Right ventricle myocardium inferior (tissue), 1 donor: ENCODE data around the gene DPYD. TPM values are rescaled to one million over a fixed set of nuclear protein-coding genes. Genes with fewer than 3 reads are reported as not detected.
"Not testable (repeated sequence)": the region's sequence is repeated elsewhere in the genome, so short reads cannot be mapped to it uniquely, and the experiment has no call there.

ENCODE experiments used
- ATAC-seq: fragments of 200-7000 bp; cut with Tn5 transposase; one replicate; pipeline ENCODE4 v1.9.1; 2020; ENCODE audit warnings: mild to moderate bottlenecking, moderate library complexity
- DNase-seq: peaks from one replicate; pipeline ENCODE4 v3.0.0; 2021; ENCODE audit errors: missing footprints
- intact Hi-C: fragments of 100-400 bp; cut with DNase I; formaldehyde crosslinking; loops from one replicate; pipeline ENCODE4 v1.11.0; 2022
- total RNA-seq: library from RNA; stranded (reverse); fragmentation: NEBNext Ultra II Directional; extraction: Animal tissue kit (Norgen Biotek cat#: 25700); gene quantifications from one replicate; pipeline ENCODE4 v1.2.1, GENCODE V29; 2021
- donor health status: DM: no; HTN: yes; CAD: no; lungs with severe emphysema.

The DPYD gene
- total RNA-seq, 1 donor from 2014 or later, result 12.3 TPM

DNA sequence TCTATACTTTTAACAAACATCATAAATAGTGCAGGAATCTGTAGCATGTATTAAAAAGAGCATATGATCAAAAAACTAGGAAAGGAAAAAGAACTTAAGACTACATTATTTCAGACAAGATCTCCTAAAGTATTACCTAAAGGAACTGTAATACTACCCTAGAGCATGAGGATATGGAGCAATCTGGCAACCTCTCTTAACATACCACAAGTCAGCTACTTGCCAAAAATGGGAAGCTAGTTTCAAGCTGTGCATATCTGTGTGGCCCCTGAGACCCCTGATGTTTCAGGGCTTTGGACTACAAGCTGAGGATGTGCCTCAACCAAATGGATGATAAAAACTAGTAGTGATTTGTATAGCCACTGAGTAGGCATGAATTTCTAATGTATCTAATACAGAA is 673.6 kb downstream of the DPYD start:
- ATAC-seq, result no peak
- DNase-seq, result no peak
- intact Hi-C loops, result loop anchor here (5.0 kb wide), 1 partner anchor 280 kb away; no protein-coding TSS in a partner anchor

- intact Hi-C loops, result loop anchor here (5.0 kb wide), 1 partner anchor 282 kb away; no protein-coding TSS in a partner anchor
- DNase-seq, result no peak
- ATAC-seq, result peak; percentile 80
These were observed 675.2 kb downstream of the DPYD start for GRCh38 chr1:97245682-97246081.

- intact Hi-C loops, result loop anchor here (5.0 kb wide), 1 partner anchor 282 kb away; no protein-coding TSS in a partner anchor
- ATAC-seq (no peak), DNase-seq (no peak)
These were observed 675.8 kb downstream of the DPYD start for GRCh38 chr1:97245026-97245425.

- ATAC-seq, result no peak
- intact Hi-C loops, result loop anchor here (5.0 kb wide), 1 partner anchor 578 kb away; no protein-coding TSS in a partner anchor
- DNase-seq, result no peak
These were observed 676.8 kb downstream of the DPYD start for GRCh38 chr1:97243973-97244560.

- intact Hi-C loops, result no loop called here
- ATAC-seq, result no peak
- DNase-seq, result no peak
These were observed 682.0 kb downstream of the DPYD start for GRCh38 chr1:97238816-97239215.

DNA sequence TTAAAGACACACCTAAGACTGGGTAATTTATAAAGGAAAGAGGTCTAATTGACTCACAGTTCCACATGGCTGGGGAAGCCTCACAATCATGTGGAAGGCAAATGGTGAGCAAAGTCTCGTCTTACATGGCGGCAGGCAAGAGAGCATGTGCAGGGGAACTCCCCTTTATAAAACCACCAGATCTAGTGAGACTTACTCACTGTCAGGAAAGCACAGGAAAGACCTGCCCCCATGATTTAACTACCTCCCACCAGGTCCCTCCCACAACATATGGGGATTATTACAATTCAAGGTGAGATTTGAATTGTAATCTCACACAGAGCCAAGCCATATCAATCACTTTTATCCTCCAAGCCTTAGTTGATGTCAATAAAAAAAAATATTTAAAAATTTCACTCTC is 689.5 kb downstream of the DPYD start:
- intact Hi-C loops, DNase-seq, ATAC-seq: not testable (repeated sequence)

GRCh38 chr1:97212671-97213070 is 708.2 kb downstream of the DPYD start:
- intact Hi-C loops, result no loop called here
- DNase-seq (no peak), ATAC-seq (no peak)

DNA sequence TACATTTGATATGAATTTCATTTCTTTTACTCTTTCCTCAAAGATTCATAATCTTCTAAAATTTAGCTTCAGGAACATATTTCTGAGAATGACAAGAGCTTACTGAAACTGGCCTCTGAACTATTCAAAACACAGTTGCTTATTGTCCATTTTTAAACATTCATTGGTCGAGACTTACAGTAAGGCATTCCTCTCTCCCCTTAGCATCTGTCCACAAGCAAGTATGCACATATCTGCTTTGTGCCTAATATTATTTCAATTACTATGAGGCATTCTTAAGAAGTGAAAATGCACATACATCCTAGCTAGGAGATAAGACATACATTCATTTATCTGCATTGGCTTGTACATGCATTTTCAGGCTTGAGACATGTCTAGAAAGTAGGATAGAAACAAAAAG is 710.5 kb downstream of the DPYD start:
- ATAC-seq, result no peak

DNA sequence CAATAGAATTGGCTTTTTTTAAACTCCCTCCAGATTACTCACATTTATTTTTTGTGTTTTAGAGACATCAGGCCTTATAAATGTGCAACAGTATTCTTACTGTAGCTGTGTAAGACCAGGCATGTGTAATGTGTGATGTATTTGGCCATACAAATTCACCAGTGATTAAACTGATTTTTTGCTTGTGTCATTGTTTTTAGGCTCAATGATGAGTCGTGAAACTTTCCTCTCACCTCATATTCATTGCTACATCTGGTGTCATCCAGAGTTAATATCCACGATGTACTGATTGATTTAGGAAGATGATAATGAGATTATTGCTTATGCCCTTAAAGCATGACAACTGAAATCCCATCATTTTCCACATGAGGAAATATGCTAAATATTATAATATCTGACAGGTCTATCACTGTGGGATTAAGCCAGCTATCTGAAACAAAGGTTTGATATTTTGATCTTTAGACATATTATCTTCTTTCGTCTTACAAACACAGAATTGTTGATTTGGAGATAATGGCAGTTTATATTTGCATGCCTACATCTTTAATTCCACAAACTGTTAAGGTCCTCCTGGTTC is 711.4 kb downstream of the DPYD start:
- DNase-seq (no peak), ATAC-seq (no peak)
- intact Hi-C loops, result no loop called here

More for the DNA sequence above, 710.5 kb downstream of the DPYD start:
- no peak for DNase-seq
- intact Hi-C loops, result no loop called here

DNA sequence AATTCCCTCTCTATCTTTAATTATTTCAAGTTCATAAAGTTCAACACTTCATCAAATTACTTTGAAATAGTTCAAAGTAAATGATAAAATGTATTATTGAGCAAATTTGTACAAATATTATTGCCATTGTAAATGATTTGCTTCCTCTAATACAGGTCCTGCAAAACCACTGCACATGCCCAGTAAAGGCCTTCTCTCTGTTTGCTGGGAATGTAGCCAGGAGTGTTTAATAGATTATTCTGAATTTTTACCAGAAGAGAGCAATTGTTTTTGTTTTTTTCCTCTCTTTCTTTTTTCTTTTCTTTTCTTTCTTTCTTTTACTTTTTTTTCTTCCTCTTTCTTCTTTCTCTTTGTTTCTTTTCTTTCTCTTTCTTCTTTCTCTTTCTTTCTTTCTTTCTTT is 713.0 kb downstream of the DPYD start:
- intact Hi-C loops, result no loop called here
- ATAC-seq (no peak), DNase-seq (no peak)

- ATAC-seq (no peak), DNase-seq (no peak)
- intact Hi-C loops, result no loop called here
These were observed 716.4 kb downstream of the DPYD start for GRCh38 chr1:97204468-97204867.

GRCh38 chr1:97202481-97203380 is 718.1 kb downstream of the DPYD start:
- intact Hi-C loops, result no loop called here
- ATAC-seq, result no peak
- no peak for DNase-seq

- intact Hi-C loops, result no loop called here
- ATAC-seq (no peak), DNase-seq (no peak)
These were observed 719.2 kb downstream of the DPYD start for GRCh38 chr1:97201641-97202040.

GRCh38 chr1:97200595-97200994 is 720.2 kb downstream of the DPYD start:
- ATAC-seq (no peak), DNase-seq (no peak)
- intact Hi-C loops, result no loop called here

DNA sequence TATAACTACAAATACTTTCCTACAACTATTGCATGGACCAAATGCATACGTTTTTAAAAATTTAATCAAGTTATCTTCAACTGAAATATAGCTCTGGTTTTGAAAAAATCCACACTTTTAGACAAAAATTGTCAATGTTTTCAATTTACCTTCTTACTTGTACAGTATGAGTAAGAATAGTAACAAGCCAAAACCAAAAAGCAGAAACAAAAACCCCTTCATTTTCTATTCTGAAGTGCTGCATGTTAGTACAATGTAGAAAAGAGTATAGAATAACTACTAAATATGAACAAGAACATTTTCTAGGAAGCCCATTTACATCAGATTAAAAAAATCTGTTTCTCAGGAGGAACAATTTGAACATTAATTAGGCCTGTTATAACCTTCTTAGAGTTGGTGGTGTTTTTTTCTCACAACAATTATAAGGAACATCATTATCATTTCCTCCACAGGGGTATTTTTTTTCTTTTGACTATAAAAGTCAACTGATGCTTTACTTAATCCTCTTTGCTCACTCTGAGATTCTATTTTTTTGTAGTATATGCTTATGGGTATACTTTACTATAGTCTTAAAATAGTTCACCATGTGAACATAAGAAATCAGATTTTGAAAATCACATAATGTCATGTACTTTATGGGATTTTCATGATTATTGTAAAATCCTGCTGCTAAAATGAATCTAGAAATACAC is 723.9 kb downstream of the DPYD start:
- no peak for DNase-seq
- no peak for ATAC-seq
- intact Hi-C loops, result no loop called here

GRCh38 chr1:97192872-97193572 is 727.8 kb downstream of the DPYD start:
- intact Hi-C loops, result no loop called here
- DNase-seq (no peak), ATAC-seq (no peak)

GRCh38 chr1:97190326-97190725 is 730.5 kb downstream of the DPYD start:
- ATAC-seq, result no peak
- DNase-seq, result no peak
- intact Hi-C loops, result no loop called here

- ATAC-seq (no peak), DNase-seq (no peak)
- intact Hi-C loops, result no loop called here
These were observed 734.5 kb downstream of the DPYD start for GRCh38 chr1:97186381-97186780.
